KOPT-K1 (cell line): ENCODE measurements around the gene PDCD2L.

Source experiments
- H3K27ac ChIP-seq: fragments of 200-600 bp; sonication (generic); 2 replicates; pipeline ENCODE4 v1.5.1; 2016; ENCODE audit warnings: antibody characterized with exemption, mild to moderate bottlenecking, low read depth, low read length; ENCODE audit not compliant: poor library complexity, severe bottlenecking
- H3K36me3 ChIP-seq: fragments of 200-600 bp; sonication (generic); 2 replicates; pipeline ENCODE4 v1.5.1; 2017; ENCODE audit warnings: antibody characterized with exemption, mild to moderate bottlenecking, low read length, moderate library complexity; ENCODE audit not compliant: insufficient read depth
- H3K9me3 ChIP-seq: fragments of 200-600 bp; sonication (generic); 2 replicates; pipeline ENCODE4 v1.5.1; 2017; ENCODE audit warnings: antibody characterized with exemption, low read length, mild to moderate bottlenecking; ENCODE audit not compliant: insufficient read depth, poor library complexity, severe bottlenecking

The PDCD2L gene

GRCh38 chr19:34404109-34404909 lies at the start of gene PDCD2L:
TSS of gene PDCD2L (plus strand) at chr19:34404399. CDS start at chr19:34404431, 32 bp downstream.
- peaks cover 55% of the 10 kb centered on the region for H3K36me3 ChIP-seq
- H3K27ac ChIP-seq, result peak within 1 kb of the TSS; percentile 53
- no peaks in the 10 kb centered on the region for H3K9me3 ChIP-seq

GRCh38 chr19:34355201-34355600 lies 49.0 kb upstream of the PDCD2L start:
- H3K36me3 ChIP-seq, result no peaks in the 10 kb centered on the region
- no peaks in the 10 kb centered on the region for H3K9me3 ChIP-seq
- no peak overlapping the region for H3K27ac ChIP-seq

- Histone ChIP-seq H3K9me3 (no peaks in the 10 kb centered on the region), H3K36me3 (no peaks in the 10 kb centered on the region), H3K27ac (peak overlapping the region; percentile 14)
Observed at GRCh38 chr19:34356875-34357274, 47.3 kb upstream of the PDCD2L start.

GRCh38 chr19:34357431-34357830 lies 46.8 kb upstream of the PDCD2L start:
- H3K27ac ChIP-seq, result peak overlapping the region; percentile 14
- no peaks in the 10 kb centered on the region for H3K9me3 ChIP-seq
- no peaks in the 10 kb centered on the region for H3K36me3 ChIP-seq

GRCh38 chr19:34359140-34359953 lies 44.9 kb upstream of the PDCD2L start:
- Histone ChIP-seq H3K9me3 (no peaks in the 10 kb centered on the region), H3K36me3 (no peaks in the 10 kb centered on the region), H3K27ac (peak overlapping the region; percentile 62)

GRCh38 chr19:34359954-34360315 lies 44.3 kb upstream of the PDCD2L start:
- no peaks in the 10 kb centered on the region for H3K36me3 ChIP-seq
- H3K9me3 ChIP-seq, result no peaks in the 10 kb centered on the region
- peak overlapping the region; percentile 62 for H3K27ac ChIP-seq

- peak overlapping the region; percentile 62 for H3K27ac ChIP-seq
- no peaks in the 10 kb centered on the region for H3K9me3 ChIP-seq
- no peaks in the 10 kb centered on the region for H3K36me3 ChIP-seq
Observed at GRCh38 chr19:34360354-34360909, 43.8 kb upstream of the PDCD2L start.

GRCh38 chr19:34362679-34363069 lies 41.5 kb upstream of the PDCD2L start:
- Histone ChIP-seq H3K9me3 (no peaks in the 10 kb centered on the region), H3K36me3 (peaks cover 18% of the 10 kb centered on the region), H3K27ac (no peak overlapping the region)

GRCh38 chr19:34363094-34363493 lies 41.1 kb upstream of the PDCD2L start:
- Histone ChIP-seq H3K27ac (no peak overlapping the region), H3K36me3 (peaks cover 23% of the 10 kb centered on the region), H3K9me3 (no peaks in the 10 kb centered on the region)

- no peak overlapping the region for H3K27ac ChIP-seq
- peaks cover 31% of the 10 kb centered on the region for H3K36me3 ChIP-seq
- no peaks in the 10 kb centered on the region for H3K9me3 ChIP-seq
Observed at GRCh38 chr19:34363930-34364329, 40.3 kb upstream of the PDCD2L start.

- H3K27ac ChIP-seq, result peak overlapping the region; percentile 76
- H3K36me3 ChIP-seq, result peaks cover 36% of the 10 kb centered on the region
Observed at GRCh38 chr19:34364462-34364829, 39.8 kb upstream of the PDCD2L start.

GRCh38 chr19:34364830-34365462 lies 39.3 kb upstream of the PDCD2L start, which contains the start of gene GPI:
TSS of gene GPI (plus strand) at chr19:34365196. CDS start at chr19:34365267, 71 bp downstream.
- Histone ChIP-seq H3K36me3 (peaks cover 41% of the 10 kb centered on the region), H3K27ac (peak within 1 kb of the TSS; percentile 76), H3K9me3 (no peaks in the 10 kb centered on the region)

More at GRCh38 chr19:34364462-34364829, 39.8 kb upstream of the PDCD2L start:
- H3K9me3 ChIP-seq, result no peaks in the 10 kb centered on the region

GRCh38 chr19:34365463-34366401 lies 38.5 kb upstream of the PDCD2L start:
- no peaks in the 10 kb centered on the region for H3K9me3 ChIP-seq
- H3K36me3 ChIP-seq, result peaks cover 49% of the 10 kb centered on the region
- peak overlapping the region; percentile 76 for H3K27ac ChIP-seq
